ENCODE data around the gene RBMS1.

DNA sequence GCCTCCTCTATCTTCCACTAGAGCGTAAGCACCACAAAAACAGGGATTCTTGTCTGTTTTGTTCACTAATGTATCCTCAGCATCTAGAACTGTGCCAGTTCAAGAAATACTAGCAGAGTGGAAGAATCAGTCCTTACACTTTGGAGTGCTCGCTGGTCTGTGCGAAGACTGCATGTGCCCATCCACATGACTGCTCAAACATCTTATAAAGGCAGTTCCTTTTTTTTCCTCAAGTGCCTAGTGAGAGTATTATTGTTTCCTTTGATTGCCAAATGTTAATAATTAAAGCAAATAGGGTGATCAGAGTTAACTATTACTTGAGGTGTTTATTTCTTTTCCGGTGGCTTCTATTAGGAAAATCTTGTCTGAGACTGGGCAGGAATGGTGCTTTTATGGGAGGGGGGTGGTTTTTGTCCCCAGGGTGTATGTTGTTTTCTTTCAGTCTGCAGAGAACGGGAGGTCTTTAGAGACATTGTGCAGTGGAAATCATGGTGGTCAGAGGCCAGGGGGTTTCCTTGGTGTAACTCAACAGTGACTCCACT, 247.9 kb downstream of the RBMS1 start:
- no peak for TF ChIP-seq POLR2AphosphoS5 (IDR thresholded peaks at IDR 0.05; ENCODE audit: low read depth, low read length)
- no peak for TF ChIP-seq SPI1 (IDR thresholded peaks at IDR 0.05; ENCODE audit: low read depth, low read length)
- no peak for TF ChIP-seq POLR2A (IDR thresholded peaks at IDR 0.05; ENCODE audit: low read depth, low read length)
- no peak for TF ChIP-seq TAF1 (IDR thresholded peaks at IDR 0.05; ENCODE audit: low read depth, low read length)
- TF ChIP-seq PAX5 (IDR thresholded peaks at IDR 0.05; ENCODE audit: insufficient read depth, low read length, severe bottlenecking): no peak
- no peak for TF ChIP-seq POU2F2 (IDR thresholded peaks at IDR 0.05; ENCODE audit: low read depth, low read length)

All from GM12891 (cell line).